H1 (cell line): ENCODE results near the gene CAMKMT. TPM values are rescaled to one million over a fixed set of nuclear protein-coding genes. Genes with fewer than 3 reads are reported as not detected.

Experiments used
- CTCF ChIA-PET: fragments of 300-600 bp; sonication (Branson Sonifier 250); formaldehyde crosslinking; loops from one replicate; lab custom pipeline; 2021; ENCODE audit not compliant: partially characterized antibody; lab: Charles Lee
- POLR2A ChIA-PET: fragments of 300-600 bp; sonication (Branson Sonifier 250); formaldehyde crosslinking; loops from one replicate; lab custom pipeline; 2021; ENCODE audit warnings: inconsistent platforms; ENCODE audit not compliant: partially characterized antibody; lab: Charles Lee
- DNase-seq, 2 experiments: peaks; one replicate each; pipeline versions ENCODE4 v3.0.0 to v3.0.0-alpha.2; 2010 to 2022; ENCODE audit warnings: low spot score in 2 of 2, low read depth in 1 of 2, mixed read lengths in 1 of 2
- FAIRE-seq: peaks from 2 replicates; lab custom pipeline; 2011; peaks lifted over from hg19 to GRCh38; lab: Jason Lieb, UNC
- H2AFZ ChIP-seq: 2 replicates; pipeline ENCODE4 v1.8.1; 2012; ENCODE audit warnings: low read length, inconsistent platforms
- H2AK5ac ChIP-seq: 2 replicates; pipeline ENCODE4 v1.6.1; 2013; ENCODE audit warnings: low read depth, low read length
- H2BK120ac ChIP-seq: replicated peaks from 2 replicates; pipeline ENCODE3; 2013; ENCODE audit warnings: low read depth, low read length, inconsistent platforms
- H2BK12ac ChIP-seq: 2 replicates; pipeline ENCODE4 v1.6.1; 2013; ENCODE audit warnings: low read depth, low read length
- H2BK15ac ChIP-seq: 2 replicates; pipeline ENCODE4 v1.6.1; 2013; ENCODE audit warnings: low read length
- H2BK20ac ChIP-seq: 2 replicates; pipeline ENCODE4 v1.6.1; 2013; ENCODE audit warnings: low read length
- H2BK5ac ChIP-seq: 2 replicates; pipeline ENCODE4 v1.6.1; 2013; ENCODE audit warnings: low read depth, low read length
- H3K14ac ChIP-seq: 2 replicates; pipeline ENCODE4 v1.6.1; 2013; ENCODE audit warnings: inconsistent platforms; ENCODE audit not compliant: insufficient read length
- H3K18ac ChIP-seq: 2 replicates; pipeline ENCODE4 v1.6.1; 2013; ENCODE audit warnings: low read length; ENCODE audit errors: extremely low read depth
- H3K23ac ChIP-seq: 2 replicates; pipeline ENCODE4 v1.6.1; 2013; ENCODE audit warnings: inconsistent platforms; ENCODE audit not compliant: insufficient read length
- H3K23me2 ChIP-seq: 2 replicates; pipeline ENCODE4 v1.6.1; 2013; ENCODE audit warnings: low read depth, low read length
- H3K27ac ChIP-seq: 2 replicates; pipeline ENCODE4 v1.6.1; 2011; ENCODE audit warnings: low read depth, low read length, inconsistent platforms
- H3K27me3 ChIP-seq, 4 experiments: replicated peaks in 1 of 4; 1 replicate in 1 of 4; 2 replicates in 3 of 4; pipeline versions ENCODE4 v1.6.1 to v1.8.1; 2011 to 2013; ENCODE audit warnings: low read length in 3 of 4, mild to moderate bottlenecking in 3 of 4, inconsistent platforms in 2 of 4, mixed read lengths in 2 of 4, moderate library complexity in 1 of 4; ENCODE audit not compliant: control insufficient read depth in 3 of 4, insufficient read depth in 3 of 4; ENCODE audit errors: extremely low read depth in 1 of 4
- H3K36me3 ChIP-seq, 4 experiments: 2 replicates each; pipeline versions ENCODE4 v1.6.1 to v1.8.1; 2011 to 2013; ENCODE audit warnings: mild to moderate bottlenecking in 4 of 4, low read length in 3 of 4, moderate library complexity in 2 of 4, control low read depth in 1 of 4, inconsistent platforms in 1 of 4; ENCODE audit not compliant: insufficient read depth in 4 of 4, control insufficient read depth in 2 of 4
- H3K4ac ChIP-seq: replicated peaks from 2 replicates; pipeline ENCODE3; 2013; ENCODE audit warnings: low read length, low read depth, mixed read lengths, inconsistent platforms; ENCODE audit not compliant: insufficient read length
- H3K4me1 ChIP-seq, 4 experiments: replicated peaks in 1 of 4; 1 replicate in 1 of 4; 2 replicates in 3 of 4; pipeline versions ENCODE4 v1.6.1 to v1.8.1; 2011 to 2013; ENCODE audit warnings: low read length in 3 of 4, inconsistent platforms in 2 of 4, mixed read lengths in 1 of 4; ENCODE audit not compliant: insufficient read depth in 4 of 4, control insufficient read depth in 3 of 4
- H3K4me2 ChIP-seq, 2 experiments: 2 replicates each; pipeline versions ENCODE4 v1.6.1 to v1.8.1; 2011 to 2013; ENCODE audit warnings: low read depth in 2 of 2, low read length in 2 of 2, control low read depth in 1 of 2, inconsistent platforms in 1 of 2, mild to moderate bottlenecking in 1 of 2; ENCODE audit not compliant: insufficient read depth in 1 of 2
- H3K4me3 ChIP-seq, 4 experiments: fragments of 200-600, 300-600 bp in 1 of 4; sonication (generic), shearing (Covaris generic), sonication (Bioruptor Twin) in 1 of 4; 2 replicates each; pipeline versions ENCODE4 v1.5.1 to v1.8.1; 2011 to 2016; ENCODE audit warnings: low read length in 4 of 4, low read depth in 3 of 4, control low read depth in 2 of 4, inconsistent platforms in 2 of 4, mild to moderate bottlenecking in 2 of 4, mixed read lengths in 1 of 4, moderate library complexity in 1 of 4; ENCODE audit not compliant: insufficient read depth in 2 of 4; ENCODE audit errors: extremely low read depth in 1 of 4
- H3K56ac ChIP-seq: replicated peaks from 2 replicates; pipeline ENCODE3; 2013; ENCODE audit warnings: low read depth, mild to moderate bottlenecking, mixed read lengths, low read length, inconsistent platforms; ENCODE audit not compliant: insufficient read length
- H3K79me1 ChIP-seq: 2 replicates; pipeline ENCODE4 v1.6.1; 2013; ENCODE audit warnings: low read depth, low read length, control low read depth
- H3K79me2 ChIP-seq, 2 experiments: 2 replicates each; pipeline versions ENCODE4 v1.6.1 to v1.8.1; 2012 to 2013; ENCODE audit warnings: low read length in 2 of 2, mild to moderate bottlenecking in 2 of 2, inconsistent platforms in 1 of 2; ENCODE audit not compliant: insufficient read depth in 2 of 2, control insufficient read depth in 1 of 2
- H3K9ac ChIP-seq, 4 experiments: replicated peaks in 1 of 4; 1 replicate in 1 of 4; 2 replicates in 3 of 4; pipeline versions ENCODE4 v1.6.1 to v1.8.1; 2011 to 2013; ENCODE audit warnings: low read depth in 3 of 4, low read length in 3 of 4, control low read depth in 2 of 4, mild to moderate bottlenecking in 2 of 4, moderate library complexity in 2 of 4, inconsistent platforms in 1 of 4; ENCODE audit errors: extremely low read depth in 1 of 4
- H3K9me3 ChIP-seq, 2 experiments: 2 replicates each; pipeline versions ENCODE4 v1.6.1 to v1.8.1; 2012 to 2013; ENCODE audit warnings: mild to moderate bottlenecking in 2 of 2, moderate library complexity in 2 of 2, control low read depth in 1 of 2, inconsistent platforms in 1 of 2, low read depth in 1 of 2, low read length in 1 of 2, mixed read lengths in 1 of 2; ENCODE audit not compliant: insufficient read depth in 2 of 2
- H4K20me1 ChIP-seq, 2 experiments: replicated peaks in 1 of 2; 2 replicates each; pipeline versions ENCODE3 to v1.8.1; 2011 to 2013; ENCODE audit warnings: inconsistent platforms in 2 of 2, low read length in 2 of 2, mild to moderate bottlenecking in 1 of 2; ENCODE audit not compliant: insufficient read depth in 2 of 2, control insufficient read depth in 1 of 2
- H4K5ac ChIP-seq: 2 replicates; pipeline ENCODE4 v1.6.1; 2013; ENCODE audit warnings: low read length, low read depth, mixed read lengths, inconsistent platforms; ENCODE audit not compliant: insufficient read length
- H4K8ac ChIP-seq: 2 replicates; pipeline ENCODE4 v1.8.0; 2013; ENCODE audit warnings: mild to moderate bottlenecking, moderate library complexity, low read length, inconsistent platforms; ENCODE audit not compliant: insufficient read depth; ENCODE audit errors: extremely low read depth
- H4K91ac ChIP-seq: replicated peaks from 2 replicates; pipeline ENCODE3; 2013; ENCODE audit warnings: low read length, mixed read lengths, inconsistent platforms; ENCODE audit not compliant: insufficient read length
- FOSL1 ChIP-seq: IDR thresholded peaks from 2 replicates; pipeline ENCODE4 v1.6.1; 2011; ENCODE audit warnings: mild to moderate bottlenecking, low read depth, low read length, moderate library complexity; ENCODE audit not compliant: insufficient read depth
- SRF ChIP-seq: IDR thresholded peaks from 2 replicates; pipeline ENCODE4 v1.6.1; 2011; ENCODE audit warnings: mild to moderate bottlenecking, low read depth, low read length, moderate library complexity
- USF2 ChIP-seq: IDR thresholded peaks from 2 replicates; pipeline ENCODE4 v1.6.1; 2011; ENCODE audit warnings: low read length, improper control_type of control experiment
- WGBS, 2 experiments: shearing (Covaris generic) in 1 of 2; methylation state at CpG; one replicate each; pipeline versions ENCODE4 v1.1.6 to v1.1.7; 2013 to 2015; ENCODE audit warnings: low lambda C conversion rate in 2 of 2, mixed read lengths in 2 of 2, inconsistent platforms in 1 of 2, low coverage in 1 of 2, missing lambda C conversion rate in 1 of 2; ENCODE audit not compliant: insufficient replicate concordance in 2 of 2, insufficient coverage in 1 of 2, insufficient read length in 1 of 2; ENCODE audit errors: extremely low coverage in 1 of 2, missing lambda C conversion rate in 1 of 2; 5-methylcytosine and 5-hydroxymethylcytosine counted together
- polyA plus RNA-seq, 7 experiments: library from polyadenylated mRNA; depleted of rRNA in 3 of 7; stranded (reverse) in 5 of 7; unstranded in 2 of 7; fragments of >200 nt in 5 of 7; fragments of 200-250 nt in 2 of 7; gene quantifications; 1 replicate in 5 of 7; 2 replicates in 1 of 7; 4 replicates in 1 of 7; pipeline versions ENCODE4 v1.2.1 to v1.2.3, GENCODE V29; 2011 to 2013; ENCODE audit warnings: missing spikeins in 2 of 7, mixed read lengths in 2 of 7
- total RNA-seq: library from RNA; stranded (reverse); fragmentation: NEBNext Ultra II Directional; extraction: Animal tissue kit (Norgen Biotek cat#: 25700); gene quantifications from 2 replicates; pipeline ENCODE4 v1.2.1, GENCODE V29; 2021

The CAMKMT gene
- total and polyA plus RNA-seq, 2 of the 8 experiments (the other 6 are each of a cell fraction or from before 2014, with no cell fraction given): 14.7 to 22.4 TPM

GRCh38 chr2:44645937-44646336, 284.2 kb downstream of the CAMKMT start:
- DNase-seq (no peak), FAIRE-seq (no peak)
- no peak overlapping the region for H3K23ac ChIP-seq
- no peak overlapping the region for H3K27ac ChIP-seq
- no peak overlapping the region for H3K14ac ChIP-seq
- H4K20me1 ChIP-seq: no peaks in the 10 kb centered on the region
- H3K4ac ChIP-seq: no peak overlapping the region
- no peak overlapping the region for H2AK5ac ChIP-seq
- no peaks in the 10 kb centered on the region for H3K79me2 ChIP-seq
- CTCF ChIA-PET: interaction anchor here (1.0 to 2.0 kb wide), 3 partner anchors 22 to 253 kb away, joined by 3 to 8 read pairs (median 3); no protein-coding TSS in a partner anchor
- H3K9me3 ChIP-seq: no peaks in the 10 kb centered on the region
- no peak overlapping the region for H4K91ac ChIP-seq
- no peaks in the 10 kb centered on the region for H3K23me2 ChIP-seq
- TF ChIP-seq FOSL1 (no peak), SRF (no peak), USF2 (no peak)
- H3K18ac ChIP-seq: no peak overlapping the region
- H3K36me3 ChIP-seq: no peaks in the 10 kb centered on the region
- H3K9ac ChIP-seq: no peak overlapping the region
- no peak overlapping the region for H4K8ac ChIP-seq
- no peak overlapping the region for H3K56ac ChIP-seq
- POLR2A ChIA-PET: no interaction called here
- 97% methylated on average over 2 of the region's 2 CpGs; no CpG with 5 or more reads in 1 of the 2 experiments for WGBS, 2 experiments
- no peak overlapping the region for H2BK20ac ChIP-seq
- H2BK120ac ChIP-seq: no peak overlapping the region
- no peak overlapping the region for H3K4me3 ChIP-seq
- H3K4me2 ChIP-seq: no peak overlapping the region
- H2AFZ ChIP-seq: no peak overlapping the region
- no peak overlapping the region for H2BK5ac ChIP-seq
- no peak overlapping the region for H2BK12ac ChIP-seq
- H3K4me1 ChIP-seq: peaks cover 0 to 7% (median 0%) of the 10 kb centered on the region in 4 experiments; a peak in 3 of 7 replicates
- no peak overlapping the region for H2BK15ac ChIP-seq
- H3K79me1 ChIP-seq: no peaks in the 10 kb centered on the region
- no peak overlapping the region for H4K5ac ChIP-seq
- no peaks in the 10 kb centered on the region for H3K27me3 ChIP-seq
